Subcutaneous preadipocyte (primary cell): Measurements from ENCODE around the gene LPP. TPM values are rescaled to one million over a fixed set of nuclear protein-coding genes. Genes with fewer than 3 reads are reported as not detected.

Experiments
- small RNA-seq: library from RNA; depleted of rRNA; stranded (forward); fragments of <200 nt; gene quantifications from one replicate; pipeline ENCODE3, GENCODE V24; 2012
- total RNA-seq: library from RNA; depleted of rRNA; stranded (reverse); fragments of >200 nt; gene quantifications from 2 replicates; pipeline ENCODE4 v1.2.3, GENCODE V29; 2012

LPP gene, protein sequence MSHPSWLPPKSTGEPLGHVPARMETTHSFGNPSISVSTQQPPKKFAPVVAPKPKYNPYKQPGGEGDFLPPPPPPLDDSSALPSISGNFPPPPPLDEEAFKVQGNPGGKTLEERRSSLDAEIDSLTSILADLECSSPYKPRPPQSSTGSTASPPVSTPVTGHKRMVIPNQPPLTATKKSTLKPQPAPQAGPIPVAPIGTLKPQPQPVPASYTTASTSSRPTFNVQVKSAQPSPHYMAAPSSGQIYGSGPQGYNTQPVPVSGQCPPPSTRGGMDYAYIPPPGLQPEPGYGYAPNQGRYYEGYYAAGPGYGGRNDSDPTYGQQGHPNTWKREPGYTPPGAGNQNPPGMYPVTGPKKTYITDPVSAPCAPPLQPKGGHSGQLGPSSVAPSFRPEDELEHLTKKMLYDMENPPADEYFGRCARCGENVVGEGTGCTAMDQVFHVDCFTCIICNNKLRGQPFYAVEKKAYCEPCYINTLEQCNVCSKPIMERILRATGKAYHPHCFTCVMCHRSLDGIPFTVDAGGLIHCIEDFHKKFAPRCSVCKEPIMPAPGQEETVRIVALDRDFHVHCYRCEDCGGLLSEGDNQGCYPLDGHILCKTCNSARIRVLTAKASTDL
- 36.4 and 45.7 TPM in 2 replicates for total RNA-seq

DNA sequence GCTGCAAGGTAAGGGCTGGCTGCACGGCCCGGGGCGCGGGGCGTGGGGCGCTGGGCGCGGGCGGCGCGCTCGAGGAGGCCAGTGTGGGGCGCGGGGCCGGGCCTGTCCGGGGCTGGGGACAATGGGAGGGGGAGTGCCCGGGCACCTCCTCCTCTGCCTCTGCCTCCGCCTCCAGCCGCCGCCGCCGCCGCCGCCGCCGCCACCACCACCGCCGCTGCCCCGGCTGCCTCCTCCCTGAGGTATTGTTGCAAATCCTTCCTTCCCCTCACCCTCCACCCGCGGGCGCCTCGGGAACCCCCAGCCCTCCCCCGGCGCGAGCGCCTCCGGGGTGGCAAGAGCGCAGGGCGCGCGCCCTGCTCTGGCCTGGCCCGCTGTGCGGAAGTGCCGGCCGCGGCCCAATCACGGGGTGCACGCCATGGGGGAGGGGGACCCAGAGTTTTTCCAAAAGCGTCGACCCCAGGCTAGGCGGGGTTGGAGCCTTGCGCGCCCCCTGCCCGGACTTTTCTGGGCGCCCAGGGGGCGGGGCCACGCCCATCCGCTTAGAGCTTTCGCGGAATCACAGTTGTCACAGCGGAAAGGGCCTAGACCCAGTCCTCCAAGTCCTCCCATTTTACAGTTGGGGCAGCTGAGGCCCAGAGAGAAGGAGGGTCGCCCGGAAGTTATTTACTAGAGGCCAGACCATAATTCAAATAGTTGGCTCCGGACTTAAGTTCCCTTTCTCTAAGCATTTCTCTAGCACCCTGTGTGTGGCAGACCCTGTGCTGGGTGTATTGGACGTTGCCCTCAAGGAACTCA lies at the start of gene LPP:
Gene LPP (plus strand): TSS at position 144 of the 795 bp plus-strand sequence. CDS start 251,964 bp downstream, outside the sequence.

Small RNA genes lying within 50 kb of the gene (small RNA-seq; reads per million reads assigned to genes)
- 1,413 reads per million, percentile 100 among the genes with 10 or more reads in this experiment for gene MIR28
